Epithelial cell of esophagus (primary cell): ENCODE measurements around the gene PRKCB.

ENCODE experiments used
- DNase-seq: peaks from one replicate; pipeline ENCODE4 v3.0.0; 2010; ENCODE audit warnings: low read depth
- H3K4me3 ChIP-seq: 2 replicates; pipeline ENCODE4 v1.5.1; 2011; ENCODE audit warnings: mild to moderate bottlenecking, low read length, control low read depth
- CTCF ChIP-seq: IDR thresholded peaks from 2 replicates; pipeline ENCODE4 v1.5.1; 2011; ENCODE audit warnings: low read depth, mild to moderate bottlenecking, low read length, control low read depth, inconsistent platforms; ENCODE audit not compliant: insufficient read depth; ENCODE audit errors: missing control alignments

Gene PRKCB

GRCh38 chr16:24113115-24113745, 277.4 kb downstream of the PRKCB start:
- no peak for DNase-seq
- no peak overlapping the region for H3K4me3 ChIP-seq
- no peak for TF ChIP-seq CTCF

GRCh38 chr16:24114876-24115275, 279.1 kb downstream of the PRKCB start:
- TF ChIP-seq CTCF = no peak
- DNase-seq = no peak
- no peak overlapping the region for H3K4me3 ChIP-seq

GRCh38 chr16:24116046-24116776, 280.4 kb downstream of the PRKCB start:
- no peak for DNase-seq
- no peak for TF ChIP-seq CTCF
- no peak overlapping the region for H3K4me3 ChIP-seq

GRCh38 chr16:24116989-24117388, 281.2 kb downstream of the PRKCB start:
- no peak for DNase-seq
- H3K4me3 ChIP-seq = no peak overlapping the region
- TF ChIP-seq CTCF = no peak

GRCh38 chr16:24117680-24118079, 281.9 kb downstream of the PRKCB start:
- H3K4me3 ChIP-seq = no peak overlapping the region
- DNase-seq = no peak
- TF ChIP-seq CTCF = no peak

- no peak for DNase-seq
- H3K4me3 ChIP-seq = no peak overlapping the region
- TF ChIP-seq CTCF = no peak
Measured at GRCh38 chr16:24118126-24118821, 282.5 kb downstream of the PRKCB start.
